ENCODE measurements around the gene TRIM38. TPM values are rescaled to one million over a fixed set of nuclear protein-coding genes. Genes with fewer than 3 reads are reported as not detected.

The TRIM38 gene
- total and polyA plus RNA-seq, 2 of the 13 experiments (the other 11 are each of a cell fraction or from before 2014, with no cell fraction given), result 2.5 to 3.1 TPM

GRCh38 chr6:26024651-26025046 is 62.0 kb downstream of the TRIM38 start (continued):
- TF ChIP-seq, protein P1, sequence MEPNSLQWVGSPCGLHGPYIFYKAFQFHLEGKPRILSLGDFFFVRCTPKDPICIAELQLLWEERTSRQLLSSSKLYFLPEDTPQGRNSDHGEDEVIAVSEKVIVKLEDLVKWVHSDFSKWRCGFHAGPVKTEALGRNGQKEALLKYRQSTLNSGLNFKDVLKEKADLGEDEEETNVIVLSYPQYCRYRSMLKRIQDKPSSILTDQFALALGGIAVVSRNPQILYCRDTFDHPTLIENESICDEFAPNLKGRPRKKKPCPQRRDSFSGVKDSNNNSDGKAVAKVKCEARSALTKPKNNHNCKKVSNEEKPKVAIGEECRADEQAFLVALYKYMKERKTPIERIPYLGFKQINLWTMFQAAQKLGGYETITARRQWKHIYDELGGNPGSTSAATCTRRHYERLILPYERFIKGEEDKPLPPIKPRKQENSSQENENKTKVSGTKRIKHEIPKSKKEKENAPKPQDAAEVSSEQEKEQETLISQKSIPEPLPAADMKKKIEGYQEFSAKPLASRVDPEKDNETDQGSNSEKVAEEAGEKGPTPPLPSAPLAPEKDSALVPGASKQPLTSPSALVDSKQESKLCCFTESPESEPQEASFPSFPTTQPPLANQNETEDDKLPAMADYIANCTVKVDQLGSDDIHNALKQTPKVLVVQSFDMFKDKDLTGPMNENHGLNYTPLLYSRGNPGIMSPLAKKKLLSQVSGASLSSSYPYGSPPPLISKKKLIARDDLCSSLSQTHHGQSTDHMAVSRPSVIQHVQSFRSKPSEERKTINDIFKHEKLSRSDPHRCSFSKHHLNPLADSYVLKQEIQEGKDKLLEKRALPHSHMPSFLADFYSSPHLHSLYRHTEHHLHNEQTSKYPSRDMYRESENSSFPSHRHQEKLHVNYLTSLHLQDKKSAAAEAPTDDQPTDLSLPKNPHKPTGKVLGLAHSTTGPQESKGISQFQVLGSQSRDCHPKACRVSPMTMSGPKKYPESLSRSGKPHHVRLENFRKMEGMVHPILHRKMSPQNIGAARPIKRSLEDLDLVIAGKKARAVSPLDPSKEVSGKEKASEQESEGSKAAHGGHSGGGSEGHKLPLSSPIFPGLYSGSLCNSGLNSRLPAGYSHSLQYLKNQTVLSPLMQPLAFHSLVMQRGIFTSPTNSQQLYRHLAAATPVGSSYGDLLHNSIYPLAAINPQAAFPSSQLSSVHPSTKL (CRISPR knock-in tag; IDR thresholded peaks at IDR 0.05), result peak; percentile 69
- TF ChIP-seq ZNF430 (CRISPR knock-in tag; IDR thresholded peaks at IDR 0.05) (no peak), NR2F6 (IDR thresholded peaks at IDR 0.05) (0 out of 2 replicates have a peak, but pooled peaks have one; percentile 20), NR2F6 (CRISPR knock-in tag; IDR thresholded peaks at IDR 0.05) (no peak), GLI4 (CRISPR knock-in tag; IDR thresholded peaks at IDR 0.05; ENCODE audit: borderline replicate concordance) (no peak), ZKSCAN8 (CRISPR knock-in tag; IDR thresholded peaks at IDR 0.05; ENCODE audit: borderline replicate concordance) (no peak), PBX2 (CRISPR knock-in tag; IDR thresholded peaks at IDR 0.05) (no peak), TOE1 (CRISPR knock-in tag; IDR thresholded peaks at IDR 0.05) (no peak), TMF1 (CRISPR knock-in tag; IDR thresholded peaks at IDR 0.05; ENCODE audit: low read depth) (no peak), NFYB (CRISPR knock-in tag; IDR thresholded peaks at IDR 0.05) (no peak), ZFP90 (CRISPR knock-in tag; IDR thresholded peaks at IDR 0.05; ENCODE audit: borderline replicate concordance) (no peak), HDAC6 (IDR thresholded peaks at IDR 0.05; ENCODE audit: low read depth, low read length) (no peak), SNAI1 (CRISPR knock-in tag; IDR thresholded peaks at IDR 0.05; ENCODE audit: borderline replicate concordance) (no peak), HMG20B (CRISPR knock-in tag; conservative IDR thresholded peaks at IDR 0.05) (no peak), RARA (CRISPR knock-in tag; IDR thresholded peaks at IDR 0.05) (peak; percentile 7; the same call in 1 of the 2 replicates), ZSCAN25 (CRISPR knock-in tag; IDR thresholded peaks at IDR 0.05) (no peak), IRX3 (CRISPR knock-in tag; IDR thresholded peaks at IDR 0.05; ENCODE audit: borderline replicate concordance, low read depth) (no peak), IRF2 (CRISPR knock-in tag; IDR thresholded peaks at IDR 0.05) (no peak), ZBTB33 (CRISPR knock-in tag; IDR thresholded peaks at IDR 0.05) (peak; percentile 44; the same call in 1 of the 2 replicates), RBFOX2 (IDR thresholded peaks at IDR 0.05; ENCODE audit: low read depth, low read length) (no peak), TAF1 (CRISPR knock-in tag; IDR thresholded peaks at IDR 0.05) (no peak), ZNF639 (CRISPR knock-in tag; conservative IDR thresholded peaks at IDR 0.05) (no peak), NFE2 (CRISPR knock-in tag; IDR thresholded peaks at IDR 0.05) (no peak)
- TF ChIP-seq, protein P2, sequence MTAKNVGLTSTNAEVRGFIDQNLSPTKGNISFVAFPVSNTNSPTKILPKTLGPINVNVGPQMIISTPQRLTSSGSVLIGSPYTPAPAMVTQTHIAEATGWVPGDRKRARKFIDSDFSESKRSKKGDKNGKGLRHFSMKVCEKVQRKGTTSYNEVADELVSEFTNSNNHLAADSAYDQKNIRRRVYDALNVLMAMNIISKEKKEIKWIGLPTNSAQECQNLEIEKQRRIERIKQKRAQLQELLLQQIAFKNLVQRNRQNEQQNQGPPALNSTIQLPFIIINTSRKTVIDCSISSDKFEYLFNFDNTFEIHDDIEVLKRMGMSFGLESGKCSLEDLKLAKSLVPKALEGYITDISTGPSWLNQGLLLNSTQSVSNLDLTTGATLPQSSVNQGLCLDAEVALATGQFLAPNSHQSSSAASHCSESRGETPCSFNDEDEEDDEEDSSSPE (CRISPR knock-in tag; IDR thresholded peaks at IDR 0.05), result no peak
